GM20000 (cell line): ENCODE measurements around the gene ANKK1.

Experiments used
- DNase-seq: peaks from one replicate; pipeline ENCODE4 v3.0.0; 2012; ENCODE audit warnings: low spot score
- CTCF ChIP-seq: IDR thresholded peaks from 2 replicates; pipeline ENCODE4 v1.5.1; 2012; ENCODE audit warnings: mild to moderate bottlenecking, control low read depth; ENCODE audit errors: extremely low read depth, missing control alignments

Gene ANKK1

GRCh38 chr11:113378692-113379091 is 8.9 kb upstream of the ANKK1 start:
- no peak for TF ChIP-seq CTCF
- no peak for DNase-seq

DNA sequence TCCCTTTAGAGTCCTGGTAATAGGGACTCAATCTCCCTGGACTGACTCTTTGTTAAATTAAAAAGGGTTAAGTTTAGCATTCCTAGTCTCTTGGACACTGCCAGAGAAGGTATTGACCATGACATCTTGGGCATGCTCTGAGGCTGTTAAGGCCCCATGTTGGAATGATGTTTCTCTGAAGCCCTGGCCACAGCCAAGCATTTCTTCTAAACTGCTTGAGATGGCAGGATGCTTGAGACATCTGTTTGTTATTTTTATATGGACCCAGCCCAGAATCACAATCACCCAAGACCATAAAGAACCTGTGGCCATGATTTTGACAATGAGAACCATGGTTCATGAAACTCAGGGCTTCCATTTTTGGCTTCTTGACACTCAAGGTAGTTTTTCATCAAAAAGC is 5.5 kb upstream of the ANKK1 start:
- no peak for TF ChIP-seq CTCF
- no peak for DNase-seq

DNA sequence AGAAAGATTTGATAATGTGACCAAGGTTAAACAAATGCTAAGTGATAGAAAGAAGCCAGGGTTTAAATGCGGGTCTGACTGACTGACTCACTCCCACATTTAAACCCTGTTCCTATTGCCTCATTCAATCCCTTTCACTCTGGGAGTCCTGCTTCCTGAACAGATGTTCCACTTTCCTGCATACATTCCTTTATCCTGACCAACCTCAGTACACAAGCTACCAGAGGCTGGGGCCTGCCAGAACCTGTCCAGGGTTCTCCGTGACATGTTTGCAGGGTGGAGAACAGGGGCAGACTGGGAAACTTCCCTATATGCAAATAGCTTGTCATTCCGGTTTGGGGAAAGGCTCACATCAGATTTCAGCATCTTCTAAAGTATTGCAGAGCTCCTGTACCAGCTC is 3.0 kb upstream of the ANKK1 start:
- TF ChIP-seq CTCF, result no peak
- DNase-seq, result no peak

DNA sequence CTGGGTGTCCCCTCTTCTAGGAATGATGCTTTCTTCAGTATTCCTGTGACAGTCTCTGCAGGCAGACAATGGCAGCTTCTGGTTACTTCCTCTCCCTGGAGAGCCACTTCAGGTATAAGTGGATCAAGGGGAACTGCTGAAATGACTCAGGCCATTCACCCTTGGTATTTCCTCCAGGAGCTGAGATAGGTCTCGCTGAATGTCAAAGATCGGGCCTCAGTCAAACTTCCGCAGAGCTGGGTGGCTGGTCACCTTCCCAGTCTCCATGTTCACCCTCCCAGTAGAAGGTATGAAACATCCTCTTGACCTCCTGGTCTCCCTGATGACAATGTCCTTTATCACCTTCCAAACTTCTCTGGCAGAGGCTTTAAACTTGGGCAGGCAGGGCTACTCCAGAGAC is 1.8 kb upstream of the ANKK1 start:
- DNase-seq, result no peak
- TF ChIP-seq CTCF, result no peak

GRCh38 chr11:113386866-113387265 is 713 bp upstream of the ANKK1 start:
- TF ChIP-seq CTCF, result no peak
- no peak for DNase-seq

GRCh38 chr11:113389272-113389671 is 1.7 kb downstream of the ANKK1 start:
- no peak for DNase-seq
- TF ChIP-seq CTCF, result no peak

DNA sequence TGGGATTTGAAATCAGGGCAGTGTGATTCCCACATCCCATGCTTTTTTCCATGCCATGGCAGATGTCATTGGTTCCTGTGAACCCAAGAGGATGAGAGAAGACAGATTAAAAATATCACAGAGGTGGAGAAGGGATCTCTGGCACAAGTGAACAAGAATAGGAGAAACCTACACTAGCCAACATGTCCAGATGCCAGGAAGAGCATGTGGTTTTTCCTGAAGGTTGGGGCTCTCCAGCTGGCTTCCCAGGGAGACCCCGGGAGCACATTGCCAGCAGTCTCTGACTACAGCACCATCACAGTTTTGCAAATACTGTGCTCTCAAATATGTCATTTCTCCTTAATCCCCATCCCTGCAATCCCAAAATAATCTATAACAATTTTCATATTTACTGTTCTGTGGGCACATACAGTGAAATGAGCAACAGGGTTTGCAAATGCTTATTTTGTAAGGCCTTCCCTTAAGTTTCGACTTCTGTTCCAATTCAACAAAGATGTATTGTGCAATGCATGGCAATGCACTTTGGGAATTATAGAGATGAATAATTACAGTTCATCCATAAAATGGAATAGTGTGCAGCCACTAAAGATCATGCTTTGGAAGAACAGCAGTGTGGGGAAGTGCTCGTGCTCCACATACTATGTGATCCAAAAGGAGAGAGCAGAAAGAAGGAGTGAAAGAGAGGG is 4.8 kb downstream of the ANKK1 start:
- no peak for DNase-seq
- no peak for TF ChIP-seq CTCF
